Sigmoid colon (tissue), 7 donors: Measurements from ENCODE around the gene XPNPEP3. TPM values are rescaled to one million over a fixed set of nuclear protein-coding genes. Genes with fewer than 3 reads are reported as not detected.
"Not testable (repeated sequence)": the region's sequence is repeated elsewhere in the genome, so short reads cannot be mapped to it uniquely, and the experiment has no call there.

ENCODE experiments used
- DNase-seq: peaks from one replicate; pipeline ENCODE4 v3.0.0-alpha.2; 2019
- H3K27ac ChIP-seq, 4 donors: fragments of 200-600 bp; sonication (generic); one replicate each; pipeline ENCODE4 v1.5.1; 2016 to 2019; ENCODE audit warnings: mild to moderate bottlenecking in 1 of 4
- H3K27me3 ChIP-seq, 3 donors: fragments of 200-600 bp; sonication (generic); one replicate each; pipeline ENCODE4 v1.5.1; 2019; ENCODE audit warnings: mild to moderate bottlenecking in 1 of 3
- H3K36me3 ChIP-seq, 4 donors: fragments of 200-600 bp; sonication (generic); one replicate each; pipeline ENCODE4 v1.5.1; 2016 to 2019
- H3K4me1 ChIP-seq, 4 donors: fragments of 200-600 bp; sonication (generic); one replicate each; pipeline ENCODE4 v1.5.1; 2017 to 2019
- H3K4me3 ChIP-seq, 4 donors: fragments of 200-600 bp; sonication (generic); one replicate each; pipeline ENCODE4 v1.5.1; 2017 to 2019; ENCODE audit warnings: mild to moderate bottlenecking in 2 of 4, moderate library complexity in 1 of 4
- H3K9me3 ChIP-seq, 4 donors: fragments of 200-600 bp in 3 of 4; sonication (generic) in 3 of 4; one replicate each; pipeline versions ENCODE4 v1.5.1 to v1.6.1; 2013 to 2019
- EP300 ChIP-seq, 4 donors: sonication (generic); formaldehyde crosslinking; IDR thresholded peaks; one replicate each; pipeline ENCODE4 v1.6.1; 2017; ENCODE audit warnings: antibody characterized with exemption in 4 of 4
- POLR2A ChIP-seq, 2 donors: fragments of 450-650 bp; IDR thresholded peaks; one replicate each; pipeline ENCODE4 v1.6.1; 2016; ENCODE audit warnings: antibody characterized with exemption in 2 of 2, mild to moderate bottlenecking in 2 of 2, moderate library complexity in 2 of 2
- POLR2AphosphoS5 ChIP-seq, 4 donors: sonication (generic); formaldehyde crosslinking; IDR thresholded peaks; one replicate each; pipeline ENCODE4 v1.6.1; 2017; ENCODE audit warnings: antibody characterized with exemption in 4 of 4
- WGBS, 2 donors: extraction: QIAGEN DNeasy Blood & Tissue Kit; methylation state at CpG; one replicate each; pipeline ENCODE4 v1.1.7; 2013; 5-methylcytosine and 5-hydroxymethylcytosine counted together
- intact Hi-C: fragments of 100-400 bp; cut with DNase I; formaldehyde crosslinking; loops from one replicate; pipeline ENCODE4 v1.15.1; 2023
- polyA plus RNA-seq, 3 donors: library from polyadenylated mRNA; stranded (reverse); fragments of 200-250 nt; gene quantifications; one replicate each; pipeline ENCODE4 v1.2.3, GENCODE V29; 2013
- total RNA-seq, 4 donors: library from RNA; depleted of rRNA; stranded (reverse); fragments of >200 nt; gene quantifications; one replicate each; pipeline ENCODE4 v1.1.0, GENCODE V29; 2016
- TF ChIP-seq, protein P1 (sequence below), 4 experiments: fragments of 450-650 bp in 3 of 4; fragments of 200-600 bp in 1 of 4; IDR thresholded peaks; one replicate each; pipeline ENCODE4 v1.5.1; 2016 to 2019; ENCODE audit warnings: antibody characterized with exemption in 4 of 4, mild to moderate bottlenecking in 3 of 4, moderate library complexity in 2 of 4
- donor health status: healthy with polysubstance abuse.
- donor health status: Bipolar disorder and iron deficiency.
- donor health status: healthy.

The XPNPEP3 gene
- total and polyA plus RNA-seq, 7 donors: 3.9 to 13.6 (median 9.6) TPM

DNA sequence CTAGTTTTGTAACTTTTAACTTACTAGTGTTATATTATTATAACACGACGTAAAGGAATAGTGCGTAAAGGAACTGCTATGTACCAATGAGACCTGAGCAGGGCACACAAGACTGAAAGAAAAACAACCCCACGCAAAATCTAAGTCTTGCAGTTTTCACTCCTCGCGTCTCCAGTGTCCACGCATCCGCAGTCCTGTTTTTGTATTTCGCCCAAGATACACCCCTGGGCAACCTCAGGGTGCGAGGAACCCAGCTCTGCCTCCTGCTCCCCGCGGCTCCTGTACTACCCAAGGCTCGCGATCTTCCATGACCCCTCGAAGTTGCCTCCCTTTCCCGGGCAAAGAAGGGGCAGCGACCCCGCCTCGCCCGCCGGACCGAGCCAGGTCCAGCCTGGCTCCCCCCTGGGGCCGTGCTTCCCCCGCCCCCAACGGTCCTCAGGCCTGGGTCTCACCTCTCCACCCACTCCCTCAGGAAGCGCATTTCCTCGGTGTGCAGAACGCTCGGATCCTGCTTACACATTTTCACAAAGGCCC is 902 bp upstream of the XPNPEP3 start:
- no peaks in the 10 kb centered on the region for H3K9me3 ChIP-seq
- H3K27me3 ChIP-seq: no peaks in the 10 kb centered on the region
- TF ChIP-seq, protein P1, sequence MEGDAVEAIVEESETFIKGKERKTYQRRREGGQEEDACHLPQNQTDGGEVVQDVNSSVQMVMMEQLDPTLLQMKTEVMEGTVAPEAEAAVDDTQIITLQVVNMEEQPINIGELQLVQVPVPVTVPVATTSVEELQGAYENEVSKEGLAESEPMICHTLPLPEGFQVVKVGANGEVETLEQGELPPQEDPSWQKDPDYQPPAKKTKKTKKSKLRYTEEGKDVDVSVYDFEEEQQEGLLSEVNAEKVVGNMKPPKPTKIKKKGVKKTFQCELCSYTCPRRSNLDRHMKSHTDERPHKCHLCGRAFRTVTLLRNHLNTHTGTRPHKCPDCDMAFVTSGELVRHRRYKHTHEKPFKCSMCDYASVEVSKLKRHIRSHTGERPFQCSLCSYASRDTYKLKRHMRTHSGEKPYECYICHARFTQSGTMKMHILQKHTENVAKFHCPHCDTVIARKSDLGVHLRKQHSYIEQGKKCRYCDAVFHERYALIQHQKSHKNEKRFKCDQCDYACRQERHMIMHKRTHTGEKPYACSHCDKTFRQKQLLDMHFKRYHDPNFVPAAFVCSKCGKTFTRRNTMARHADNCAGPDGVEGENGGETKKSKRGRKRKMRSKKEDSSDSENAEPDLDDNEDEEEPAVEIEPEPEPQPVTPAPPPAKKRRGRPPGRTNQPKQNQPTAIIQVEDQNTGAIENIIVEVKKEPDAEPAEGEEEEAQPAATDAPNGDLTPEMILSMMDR (IDR thresholded peaks at IDR 0.05): no peak
- TF ChIP-seq EP300 (IDR thresholded peaks at IDR 0.05) (no peak), POLR2A (IDR thresholded peaks at IDR 0.05) (no peak)
- WGBS, 2 donors: 0 to 1% methylated on average over 29 of the region's 29 CpGs
- peaks cover 0 to 3% (median 0%) of the 10 kb centered on the region in 4 donors for H3K36me3 ChIP-seq
- peak overlapping the region; percentile 93 to 99 (median 96) for H3K27ac ChIP-seq
- peaks cover 0 to 54% (median 53%) of the 10 kb centered on the region in 4 donors for H3K4me1 ChIP-seq
- intact Hi-C loops: loop anchor here (2.0 to 10.0 kb wide), 3 partner anchors 39 to 769 kb away; partner anchors contain the start of genes DESI1, RBX1, SLC25A17 and XRCC6
- peak; percentile 69 for DNase-seq
- H3K4me3 ChIP-seq: peak overlapping the region; percentile 78 to 96 (median 84)

GRCh38 chr22:40857309-40857855 is 434 bp downstream of the XPNPEP3 start:
- H3K27me3 ChIP-seq: no peaks in the 10 kb centered on the region
- no peak for DNase-seq
- intact Hi-C loops: loop anchor here (2.0 to 10.0 kb wide), 3 partner anchors 40 to 767 kb away; partner anchors contain the start of genes DESI1, RBX1, SLC25A17 and XRCC6
- peaks cover 0 to 47% (median 46%) of the 10 kb centered on the region in 4 donors for H3K4me1 ChIP-seq
- WGBS, 2 donors: 2 to 5% methylated on average over 18 of the region's 18 CpGs
- peak overlapping the region; percentile 93 to 99 (median 96) for H3K27ac ChIP-seq
- no peaks in the 10 kb centered on the region for H3K9me3 ChIP-seq
- H3K4me3 ChIP-seq: peak overlapping the region; percentile 78 to 96 (median 84)
- H3K36me3 ChIP-seq: peaks cover 0 to 17% (median 0%) of the 10 kb centered on the region in 4 donors
- TF ChIP-seq, protein P1 (IDR thresholded peaks at IDR 0.05): no peak
- no peak for TF ChIP-seq POLR2AphosphoS5 (IDR thresholded peaks at IDR 0.05)
- TF ChIP-seq POLR2A (IDR thresholded peaks at IDR 0.05): no peak
- no peak for TF ChIP-seq EP300 (IDR thresholded peaks at IDR 0.05)

DNA sequence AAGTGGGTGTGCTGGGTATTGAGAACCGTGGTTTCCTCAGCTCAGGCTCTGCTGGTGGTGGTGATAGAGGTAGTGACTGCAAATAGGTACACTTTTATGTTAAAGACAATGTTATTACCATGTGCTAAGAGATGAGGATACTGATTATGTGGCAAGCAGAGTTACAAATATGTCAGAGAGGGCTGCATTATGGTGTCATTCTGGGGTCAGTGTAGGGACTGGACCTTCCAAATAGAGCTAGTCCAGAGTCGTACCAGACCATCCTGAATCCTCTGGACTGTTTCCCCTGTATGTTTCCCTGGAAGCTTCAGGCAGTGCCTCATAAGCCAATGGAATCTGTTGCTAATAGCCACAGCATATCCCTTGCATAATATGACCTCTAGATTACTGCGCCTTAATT is 5.1 kb downstream of the XPNPEP3 start, which contains the start of gene DNAJB7:
TSS of gene DNAJB7 (minus strand) at position 101 of the 400 bp plus-strand sequence. CDS start 119 bp downstream, outside the sequence.
- H3K4me3 ChIP-seq: no peak within 1 kb of the TSS
- intact Hi-C loops: no loop called here
- no peaks in the 10 kb centered on the region for H3K27me3 ChIP-seq
- 89 to 95% methylated on average over 3 of the region's 3 CpGs for WGBS, 2 donors
- no peak for DNase-seq
- H3K36me3 ChIP-seq: peaks cover 0 to 17% (median 0%) of the 10 kb centered on the region in 4 donors
- H3K4me1 ChIP-seq: peaks cover 0 to 14% (median 14%) of the 10 kb centered on the region in 4 donors
- no peaks in the 10 kb centered on the region for H3K9me3 ChIP-seq
- H3K27ac ChIP-seq: no peak within 1 kb of the TSS
- TF ChIP-seq POLR2A (IDR thresholded peaks at IDR 0.05) (no peak), POLR2AphosphoS5 (IDR thresholded peaks at IDR 0.05) (no peak), EP300 (IDR thresholded peaks at IDR 0.05) (no peak)
- TF ChIP-seq, protein P1 (IDR thresholded peaks at IDR 0.05): no peak

- no peak for DNase-seq
- Histone ChIP-seq H3K27me3 (no peaks in the 10 kb centered on the region), H3K4me3 (no peak overlapping the region), H3K4me1 (peaks cover 0 to 13% (median 12%) of the 10 kb centered on the region in 4 donors), H3K27ac (no peak overlapping the region), H3K9me3 (no peaks in the 10 kb centered on the region), H3K36me3 (peaks cover 0 to 17% (median 0%) of the 10 kb centered on the region in 4 donors)
- WGBS, 2 donors: 70 to 96% methylated on average over 2 of the region's 2 CpGs
- intact Hi-C loops: no loop called here
- no peak for TF ChIP-seq POLR2A (IDR thresholded peaks at IDR 0.05)
Measured at GRCh38 chr22:40862537-40862936, 5.6 kb downstream of the XPNPEP3 start.

GRCh38 chr22:40867109-40867508 is 10.2 kb downstream of the XPNPEP3 start:
- Histone ChIP-seq H3K4me1 (no peaks in the 10 kb centered on the region), H3K36me3 (peaks cover 0 to 27% (median 4%) of the 10 kb centered on the region in 4 donors), H3K4me3 (no peak overlapping the region), H3K9me3 (no peaks in the 10 kb centered on the region), H3K27ac (no peak overlapping the region), H3K27me3 (no peaks in the 10 kb centered on the region)
- intact Hi-C loops: no loop called here
- no peak for TF ChIP-seq POLR2A (IDR thresholded peaks at IDR 0.05)
- no peak for TF ChIP-seq POLR2AphosphoS5 (IDR thresholded peaks at IDR 0.05)
- TF ChIP-seq EP300 (IDR thresholded peaks at IDR 0.05): no peak
- TF ChIP-seq, protein P1 (IDR thresholded peaks at IDR 0.05): no peak
- 91 to 95% methylated on average over 2 of the region's 2 CpGs for WGBS, 2 donors
- DNase-seq: no peak

DNA sequence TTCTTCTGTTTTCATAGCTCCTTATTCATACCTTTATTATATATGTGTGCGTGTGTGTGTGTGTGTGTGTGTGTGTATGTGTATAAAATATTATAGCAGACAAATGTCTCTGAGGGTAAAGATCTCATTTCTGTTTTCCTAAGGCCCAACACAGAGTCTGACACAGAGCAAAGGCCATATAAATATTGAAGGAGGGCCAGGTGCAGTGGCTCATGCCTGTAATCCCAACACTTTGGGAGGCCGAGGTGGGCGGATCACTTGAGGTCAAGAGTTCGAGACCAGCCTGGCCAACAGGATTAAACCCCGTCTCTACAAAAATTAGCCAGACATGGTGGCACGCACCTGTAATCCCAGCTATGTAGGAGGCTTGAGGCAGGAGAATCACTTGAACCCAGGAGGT is 11.4 kb downstream of the XPNPEP3 start:
- intact Hi-C loops, H3K9me3 ChIP-seq: not testable (repeated sequence)
- 48 to 90% methylated on average over 6 of the region's 6 CpGs for WGBS, 2 donors

More for the DNA sequence above, 11.4 kb downstream of the XPNPEP3 start:
- not testable (repeated sequence) for DNase-seq, H3K4me3 ChIP-seq, H3K27ac ChIP-seq, H3K27me3 ChIP-seq, H3K4me1 ChIP-seq
- peaks cover 0 to 25% (median 5%) of the 10 kb centered on the region in 4 donors for H3K36me3 ChIP-seq
